ENCODE measurements around the gene ARL2. TPM values are rescaled to one million over a fixed set of nuclear protein-coding genes. Genes with fewer than 3 reads are reported as not detected.
"Not testable (repeated sequence)": the region's sequence is repeated elsewhere in the genome, so short reads cannot be mapped to it uniquely, and the experiment has no call there.

ARL2 gene
- total RNA-seq, 4 donors from 2014 or later = 95.1 to 199 (median 160) TPM

GRCh38 chr11:65021003-65021402 lies 7.0 kb downstream of the ARL2 start:
- no peak for ATAC-seq (ENCODE audit: low FRiP score)
- DNase-seq (ENCODE audit: low spot score) = no peak
- no peak for TF ChIP-seq CTCF (IDR thresholded peaks at IDR 0.05)

GRCh38 chr11:65021509-65021908 lies 7.5 kb downstream of the ARL2 start:
- ATAC-seq (ENCODE audit: low FRiP score) (no peak), DNase-seq (ENCODE audit: low spot score) (no peak)
- TF ChIP-seq CTCF (IDR thresholded peaks at IDR 0.05) = no peak

DNA sequence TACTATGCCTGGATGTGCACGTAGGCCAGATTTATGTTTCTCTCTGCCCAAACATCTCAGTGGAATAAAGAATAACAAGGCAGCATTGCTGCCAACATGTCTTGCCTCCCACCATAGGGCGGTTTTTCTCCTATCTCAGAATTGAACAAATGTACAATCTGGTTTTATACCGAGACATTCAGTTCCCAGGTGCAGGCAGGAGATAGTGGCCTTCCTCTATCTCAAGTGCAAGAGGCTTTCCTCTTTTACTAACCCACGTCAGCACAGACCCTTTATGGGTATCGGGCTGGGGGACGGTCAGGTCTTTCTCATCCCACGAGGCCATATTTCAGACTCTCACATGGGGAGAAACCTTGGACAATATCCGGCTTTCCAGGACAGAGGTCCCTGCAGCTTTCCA lies 9.5 kb downstream of the ARL2 start:
- ATAC-seq (ENCODE audit: low FRiP score); DNase-seq (ENCODE audit: low spot score): not testable (repeated sequence)

GRCh38 chr11:65026810-65027209 lies 12.8 kb downstream of the ARL2 start:
- ATAC-seq (ENCODE audit: low FRiP score) (peak; percentile 21), DNase-seq (ENCODE audit: low spot score) (no peak)
- no peak for TF ChIP-seq CTCF (IDR thresholded peaks at IDR 0.05)

DNA sequence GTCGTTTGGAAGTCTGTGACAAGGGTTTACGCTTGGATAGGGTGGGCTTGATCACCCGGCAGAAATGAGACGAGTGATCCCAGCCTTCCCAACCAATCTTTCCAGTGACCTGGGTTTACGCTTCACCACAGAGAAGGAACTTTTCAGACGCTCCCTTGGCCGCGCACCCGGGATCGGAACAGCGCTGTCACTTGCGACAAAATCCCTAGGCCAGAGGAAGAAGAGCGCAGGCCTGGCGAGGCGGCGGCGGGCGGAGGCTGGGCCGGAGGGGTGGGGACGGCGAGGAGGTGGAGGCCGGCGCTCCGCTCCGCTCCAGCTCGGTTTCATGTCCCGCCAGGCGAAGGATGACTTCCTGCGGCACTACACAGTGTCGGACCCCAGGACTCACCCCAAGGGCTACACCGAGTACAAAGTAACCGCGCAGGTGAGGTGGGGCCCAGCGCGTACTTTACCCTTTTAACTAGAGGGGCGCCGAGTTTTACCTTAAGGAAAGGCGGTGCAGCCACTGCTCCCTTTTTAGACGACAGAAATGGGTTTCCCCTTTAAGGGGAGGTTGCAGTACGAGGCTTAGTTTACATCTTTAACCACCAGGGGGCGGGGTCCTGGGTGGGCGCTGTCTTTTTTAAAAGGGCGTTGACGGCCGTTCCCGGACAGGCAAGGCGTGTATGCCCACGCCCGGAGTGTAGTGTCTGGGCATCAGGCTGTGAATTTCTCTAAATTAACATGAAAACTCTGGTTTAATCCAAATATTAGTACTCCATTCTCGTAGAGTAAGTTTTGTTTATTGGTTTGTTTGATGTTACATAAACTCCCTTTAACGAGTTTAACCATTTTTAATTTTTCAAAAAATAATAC lies 13.5 kb downstream of the ARL2 start, which contains the start of gene SNX15:
TSS of gene SNX15 (plus strand) at position 227 of the 855 bp plus-strand sequence. CDS start at position 326, 99 bp downstream.
- peak in 1 of 3 donors; percentile 65 for TF ChIP-seq CTCF (IDR thresholded peaks at IDR 0.05)
- ATAC-seq (ENCODE audit: low FRiP score) = peak; percentile 97
- peak; percentile 86 for DNase-seq (ENCODE audit: low spot score)

DNA sequence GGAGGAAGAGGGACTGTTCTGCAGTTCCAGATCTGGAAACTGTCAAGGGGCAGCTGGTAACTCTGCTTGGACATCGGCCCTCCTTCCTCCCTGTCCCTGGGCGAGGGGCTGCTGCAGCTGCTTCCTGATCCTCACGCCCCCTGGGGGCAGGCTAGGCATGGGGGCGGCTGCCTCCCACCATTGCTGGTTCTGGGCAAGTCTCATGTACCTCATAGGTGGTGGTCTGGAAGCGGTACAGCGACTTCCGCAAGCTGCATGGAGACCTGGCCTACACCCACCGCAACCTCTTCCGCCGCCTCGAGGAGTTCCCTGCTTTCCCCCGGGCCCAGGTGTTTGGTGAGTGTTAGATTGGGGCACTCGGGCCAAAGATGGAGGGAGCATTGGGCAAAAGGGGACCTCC lies 18.3 kb downstream of the ARL2 start:
- DNase-seq (ENCODE audit: low spot score) (no peak), ATAC-seq (ENCODE audit: low FRiP score) (no peak)
- no peak for TF ChIP-seq CTCF (IDR thresholded peaks at IDR 0.05)

GRCh38 chr11:65034423-65034822 lies 20.5 kb downstream of the ARL2 start:
- no peak for DNase-seq (ENCODE audit: low spot score)
- no peak for ATAC-seq (ENCODE audit: low FRiP score)
- TF ChIP-seq CTCF (IDR thresholded peaks at IDR 0.05) = no peak

Measured in omental fat pad (tissue), 4 donors.